Astrocyte (in vitro differentiated cells and primary cell): ENCODE measurements around the gene COL27A1.

Experiments
- CTCF ChIP-seq: IDR thresholded peaks from 2 replicates; pipeline ENCODE4 v1.5.1; 2011; ENCODE audit warnings: low read depth, mild to moderate bottlenecking, inconsistent platforms, low read length, moderate library complexity; ENCODE audit not compliant: insufficient read depth
- EZH2 ChIP-seq: IDR thresholded peaks from 2 replicates; pipeline ENCODE4 v1.6.1; 2012; ENCODE audit warnings: mild to moderate bottlenecking, low read length, inconsistent platforms; ENCODE audit not compliant: insufficient read depth

GRCh38 chr9:114154600-114155102, 686 bp upstream of the COL27A1 start:
- TF ChIP-seq CTCF (no peak), EZH2 (peak; percentile 15)
